Measurements from ENCODE around the gene FBXL3.
A peak's percentile ranks its signal among the peaks of the same experiment; 100 is the strongest.

Gene FBXL3

DNA sequence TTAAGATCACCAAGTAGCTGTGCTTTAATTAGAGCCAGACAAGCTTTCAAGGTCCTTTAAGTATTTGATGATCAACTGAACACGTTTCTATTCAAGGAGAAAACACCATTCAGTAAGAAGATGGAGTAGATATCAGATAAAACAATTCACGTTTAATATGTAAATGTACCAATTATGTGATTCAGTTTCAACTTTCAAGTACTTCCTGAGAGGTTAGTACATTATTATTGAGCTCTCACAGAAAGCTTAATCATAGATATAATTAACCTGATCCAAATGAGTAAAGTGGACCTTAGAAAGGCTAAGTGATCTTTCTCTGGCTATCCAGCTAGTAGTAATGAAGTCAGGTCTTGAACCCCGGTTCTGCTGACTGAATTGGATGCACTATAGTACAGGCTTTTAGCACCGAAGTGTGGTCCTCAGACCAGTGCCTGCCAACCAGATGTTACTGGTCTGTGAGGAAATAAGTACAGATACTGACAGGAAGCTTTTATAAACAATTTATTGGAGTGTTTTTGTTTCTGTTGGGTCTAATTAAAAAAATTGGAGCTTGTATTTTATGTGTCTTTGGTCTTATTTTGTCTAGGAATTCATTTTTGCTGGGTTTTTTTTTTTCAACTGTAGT lies 24.9 kb downstream of the FBXL3 start:
- no peak for DNase-seq (ENCODE audit: low read depth)
- TF ChIP-seq, protein P1, sequence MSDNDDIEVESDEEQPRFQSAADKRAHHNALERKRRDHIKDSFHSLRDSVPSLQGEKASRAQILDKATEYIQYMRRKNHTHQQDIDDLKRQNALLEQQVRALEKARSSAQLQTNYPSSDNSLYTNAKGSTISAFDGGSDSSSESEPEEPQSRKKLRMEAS (IDR thresholded peaks at IDR 0.05; ENCODE audit: low read depth, low read length), result no peak
- no peak for TF ChIP-seq CTCF (IDR thresholded peaks at IDR 0.05; ENCODE audit: low read depth, low read length)
- 0 out of 2 replicates have a peak, but pooled peaks have one; percentile 7 for TF ChIP-seq MYC (IDR thresholded peaks at IDR 0.05; ENCODE audit: low read depth, low read length)
- H3K4me3 ChIP-seq (ENCODE audit: low read depth, low read length), result no peak overlapping the region

GRCh38 chr13:77001540-77001939 lies 25.4 kb downstream of the FBXL3 start:
- TF ChIP-seq MYC (IDR thresholded peaks at IDR 0.05; ENCODE audit: low read depth, low read length), result no peak
- TF ChIP-seq POLR2A (IDR thresholded peaks at IDR 0.05; ENCODE audit: extremely low read depth, insufficient read length), result no peak
- TF ChIP-seq CTCF (IDR thresholded peaks at IDR 0.05; ENCODE audit: low read depth, low read length), result no peak
- TF ChIP-seq, protein P1 (IDR thresholded peaks at IDR 0.05; ENCODE audit: low read depth, low read length), result no peak
- H3K4me3 ChIP-seq (ENCODE audit: low read depth, low read length), result no peak overlapping the region
- no peak for DNase-seq (ENCODE audit: low read depth)

- peak; percentile 31 for DNase-seq (ENCODE audit: low read depth)
- H3K4me3 ChIP-seq (ENCODE audit: low read depth, low read length), result no peak overlapping the region
- TF ChIP-seq MYC (IDR thresholded peaks at IDR 0.05; ENCODE audit: low read depth, low read length) (no peak), CTCF (IDR thresholded peaks at IDR 0.05; ENCODE audit: low read depth, low read length) (no peak), POLR2A (IDR thresholded peaks at IDR 0.05; ENCODE audit: extremely low read depth, insufficient read length) (no peak)
- TF ChIP-seq, protein P1 (IDR thresholded peaks at IDR 0.05; ENCODE audit: low read depth, low read length), result no peak
Observed at GRCh38 chr13:77000475-77000874, 26.5 kb downstream of the FBXL3 start.

DNA sequence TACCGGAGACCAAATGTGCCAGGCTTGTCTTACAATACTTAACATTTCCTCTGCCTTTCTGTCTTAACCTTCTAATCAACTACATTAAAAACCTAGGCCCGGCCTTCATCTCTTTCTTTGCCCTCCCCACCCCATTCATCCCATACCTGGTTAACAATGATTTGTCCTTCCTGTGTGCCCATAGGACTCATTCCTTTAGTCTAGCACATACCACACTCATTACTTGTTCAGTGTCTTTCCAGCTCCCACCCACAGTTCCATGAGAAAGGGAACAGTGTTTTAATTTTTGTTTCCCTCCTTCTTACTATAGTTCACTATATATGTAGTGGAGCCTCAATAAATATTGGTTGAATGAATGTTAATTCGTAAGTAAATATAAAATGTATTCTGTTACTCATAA lies 32.7 kb downstream of the FBXL3 start:
- TF ChIP-seq MYC (IDR thresholded peaks at IDR 0.05; ENCODE audit: low read depth, low read length) (no peak), POLR2A (IDR thresholded peaks at IDR 0.05; ENCODE audit: extremely low read depth, insufficient read length) (no peak), CTCF (IDR thresholded peaks at IDR 0.05; ENCODE audit: low read depth, low read length) (no peak)
- TF ChIP-seq, protein P1 (IDR thresholded peaks at IDR 0.05; ENCODE audit: low read depth, low read length), result no peak
- no peak for DNase-seq (ENCODE audit: low read depth)
- no peak overlapping the region for H3K4me3 ChIP-seq (ENCODE audit: low read depth, low read length)

- H3K4me3 ChIP-seq (ENCODE audit: low read depth, low read length), result no peak overlapping the region
- no peak for TF ChIP-seq MYC (IDR thresholded peaks at IDR 0.05; ENCODE audit: low read depth, low read length)
- TF ChIP-seq CTCF (IDR thresholded peaks at IDR 0.05; ENCODE audit: low read depth, low read length), result no peak
- TF ChIP-seq, protein P1 (IDR thresholded peaks at IDR 0.05; ENCODE audit: low read depth, low read length), result no peak
- no peak for TF ChIP-seq POLR2A (IDR thresholded peaks at IDR 0.05; ENCODE audit: extremely low read depth, insufficient read length)
- DNase-seq (ENCODE audit: low read depth), result no peak
Observed at GRCh38 chr13:76993473-76993872, 33.5 kb downstream of the FBXL3 start.

Data from NB4 (cell line).